Right ventricle myocardium inferior (tissue), 1 donor: ENCODE data around the gene BABAM2. TPM values are rescaled to one million over a fixed set of nuclear protein-coding genes. Genes with fewer than 3 reads are reported as not detected.

Source experiments
- ATAC-seq: fragments of 200-7000 bp; cut with Tn5 transposase; one replicate; pipeline ENCODE4 v1.9.1; 2020; ENCODE audit warnings: mild to moderate bottlenecking, moderate library complexity
- DNase-seq: peaks from one replicate; pipeline ENCODE4 v3.0.0; 2021; ENCODE audit errors: missing footprints
- intact Hi-C: fragments of 100-400 bp; cut with DNase I; formaldehyde crosslinking; loops from one replicate; pipeline ENCODE4 v1.11.0; 2022
- total RNA-seq: library from RNA; stranded (reverse); fragmentation: NEBNext Ultra II Directional; extraction: Animal tissue kit (Norgen Biotek cat#: 25700); gene quantifications from one replicate; pipeline ENCODE4 v1.2.1, GENCODE V29; 2021
- donor health status: DM: no; HTN: yes; CAD: no; lungs with severe emphysema.

BABAM2 gene
- total RNA-seq, 1 donor from 2014 or later, result 53.0 TPM

DNA sequence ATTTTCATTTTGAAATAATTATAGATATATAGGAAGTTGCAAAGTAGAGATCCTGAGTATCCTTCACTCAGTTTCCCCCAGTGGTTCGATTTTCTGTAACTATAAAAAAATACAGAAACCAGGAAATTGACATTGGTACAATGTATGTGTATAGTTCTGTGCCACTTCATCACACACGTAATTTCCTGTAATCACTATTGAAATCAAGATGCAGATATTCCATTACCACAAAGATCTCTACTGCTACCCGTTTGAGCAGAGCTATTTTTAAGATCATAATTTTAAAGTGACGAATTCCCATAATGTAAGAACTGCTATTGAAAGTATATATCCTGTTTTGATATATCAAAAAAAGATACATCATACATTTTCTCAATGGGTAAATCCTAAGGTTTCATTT, 142.3 kb downstream of the BABAM2 start:
- DNase-seq (no peak), ATAC-seq (no peak)
- intact Hi-C loops, result loop anchor here (10.0 kb wide), 1 partner anchor 138 kb away; the partner anchor contains the start of genes BABAM2 and RBKS

DNA sequence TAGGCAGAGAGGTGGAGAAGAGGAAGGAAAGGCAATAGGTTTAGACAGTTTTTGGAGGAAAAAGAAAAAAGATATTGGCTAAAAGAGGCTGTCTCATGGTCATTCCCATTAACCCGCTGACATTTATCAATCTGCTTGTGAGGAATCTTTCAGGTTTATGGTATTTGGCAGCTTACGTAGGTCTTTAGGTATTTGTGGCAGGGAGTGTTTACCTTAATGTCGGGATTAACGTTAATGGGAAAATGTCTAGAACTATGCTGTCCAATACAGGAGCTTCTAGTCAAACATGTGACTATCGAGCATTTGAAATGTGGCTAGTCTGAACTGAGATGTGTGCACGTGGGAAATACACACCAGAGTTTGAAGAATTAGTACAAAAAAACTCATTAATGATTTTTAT, 144.2 kb downstream of the BABAM2 start:
- intact Hi-C loops, result loop anchor here (10.0 kb wide), 1 partner anchor 140 kb away; the partner anchor contains the start of genes BABAM2 and RBKS
- ATAC-seq (no peak), DNase-seq (no peak)

DNA sequence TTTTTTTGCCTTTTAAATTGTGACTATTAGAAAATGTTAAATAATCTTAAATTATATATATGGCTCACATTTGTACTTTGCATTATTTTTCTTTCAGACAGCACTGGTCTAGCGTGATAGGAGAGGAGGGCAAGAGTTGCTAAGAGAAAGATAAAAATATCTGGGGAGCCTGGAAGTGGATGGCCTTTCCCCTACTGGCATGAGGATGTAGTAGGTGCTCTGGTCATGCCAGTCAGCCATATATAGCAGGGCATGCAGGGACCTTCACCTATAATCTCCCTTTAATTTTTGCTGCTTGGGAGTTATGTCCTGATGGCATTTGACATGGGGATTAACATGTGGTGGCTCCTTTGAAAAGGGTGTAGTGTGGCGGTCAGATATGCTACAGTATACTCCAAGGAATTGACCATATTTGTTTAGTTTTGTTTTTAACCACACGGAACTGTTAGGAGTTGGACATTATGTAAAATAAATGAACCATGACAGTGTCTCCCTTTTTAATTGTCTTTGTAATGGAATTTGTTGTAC, 144.7 kb downstream of the BABAM2 start:
- intact Hi-C loops, result loop anchor here (10.0 kb wide), 1 partner anchor 140 kb away; the partner anchor contains the start of genes BABAM2 and RBKS
- no peak for DNase-seq
- ATAC-seq, result peak; percentile 37

DNA sequence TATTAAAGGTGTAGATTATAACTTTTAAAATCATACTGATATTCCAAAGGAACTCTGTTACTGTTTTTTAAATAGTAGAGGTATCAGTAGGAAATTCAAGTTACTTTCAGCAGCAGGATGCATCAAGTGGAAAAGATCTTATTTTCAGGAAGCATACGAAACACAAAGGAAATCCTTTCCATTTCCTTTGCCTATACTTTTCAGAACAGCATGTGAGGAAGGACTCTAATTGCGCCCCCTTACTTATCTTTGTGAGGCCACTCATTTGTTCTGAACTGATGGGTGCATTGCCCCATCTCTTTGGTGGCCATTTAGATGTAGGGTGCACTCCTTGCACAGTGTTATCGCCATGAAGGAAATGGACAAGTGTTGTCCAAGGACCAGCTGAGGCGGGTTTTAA, 145.3 kb downstream of the BABAM2 start:
- ATAC-seq (no peak), DNase-seq (no peak)

DNA sequence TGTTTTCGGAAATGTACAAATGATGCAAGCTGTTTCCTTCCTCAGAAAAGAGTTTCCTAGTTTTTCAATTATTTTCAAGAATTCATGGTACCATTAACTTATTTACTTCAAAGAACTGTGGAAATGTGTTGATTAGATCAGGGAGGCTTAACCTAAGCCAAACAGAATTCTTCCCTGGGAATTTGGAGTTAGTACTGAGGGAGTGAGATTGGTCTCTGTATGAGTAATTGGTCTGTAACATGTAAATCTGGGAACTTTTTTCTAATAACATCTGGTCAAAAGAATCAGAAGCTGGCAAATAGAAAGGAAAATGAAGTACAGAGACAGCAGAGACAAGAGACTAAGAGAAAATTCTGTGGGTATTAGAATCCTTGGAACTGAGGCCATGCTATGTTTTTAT, 145.8 kb downstream of the BABAM2 start:
- intact Hi-C loops, result loop anchor here (10.0 kb wide), 1 partner anchor 142 kb away; the partner anchor contains the start of genes BABAM2 and RBKS
- ATAC-seq (no peak), DNase-seq (no peak)

More for the DNA sequence above, 145.3 kb downstream of the BABAM2 start:
- intact Hi-C loops, result loop anchor here (10.0 kb wide), 1 partner anchor 141 kb away; the partner anchor contains the start of genes BABAM2 and RBKS

DNA sequence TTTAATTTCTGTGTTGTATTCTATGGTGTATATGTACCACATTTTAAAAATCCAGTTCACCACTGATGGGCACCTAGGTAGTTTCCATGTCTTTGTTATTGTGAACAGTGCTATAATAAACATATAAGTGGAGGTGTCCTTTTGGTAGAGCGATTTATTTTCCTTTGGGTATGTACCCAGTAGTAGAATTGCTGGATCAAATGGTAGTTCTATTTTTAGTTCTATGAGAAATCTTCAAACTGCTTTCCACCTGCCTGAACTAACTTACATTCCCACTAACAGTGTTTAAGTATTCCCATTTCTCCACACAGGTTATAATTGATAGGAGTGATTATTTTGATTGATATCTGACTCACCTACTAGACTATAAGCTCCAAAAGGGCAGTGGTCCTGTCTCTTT, 148.2 kb downstream of the BABAM2 start:
- intact Hi-C loops, result loop anchor here (10.0 kb wide), 1 partner anchor 144 kb away; the partner anchor contains the start of genes BABAM2 and RBKS
- DNase-seq (no peak), ATAC-seq (no peak)

DNA sequence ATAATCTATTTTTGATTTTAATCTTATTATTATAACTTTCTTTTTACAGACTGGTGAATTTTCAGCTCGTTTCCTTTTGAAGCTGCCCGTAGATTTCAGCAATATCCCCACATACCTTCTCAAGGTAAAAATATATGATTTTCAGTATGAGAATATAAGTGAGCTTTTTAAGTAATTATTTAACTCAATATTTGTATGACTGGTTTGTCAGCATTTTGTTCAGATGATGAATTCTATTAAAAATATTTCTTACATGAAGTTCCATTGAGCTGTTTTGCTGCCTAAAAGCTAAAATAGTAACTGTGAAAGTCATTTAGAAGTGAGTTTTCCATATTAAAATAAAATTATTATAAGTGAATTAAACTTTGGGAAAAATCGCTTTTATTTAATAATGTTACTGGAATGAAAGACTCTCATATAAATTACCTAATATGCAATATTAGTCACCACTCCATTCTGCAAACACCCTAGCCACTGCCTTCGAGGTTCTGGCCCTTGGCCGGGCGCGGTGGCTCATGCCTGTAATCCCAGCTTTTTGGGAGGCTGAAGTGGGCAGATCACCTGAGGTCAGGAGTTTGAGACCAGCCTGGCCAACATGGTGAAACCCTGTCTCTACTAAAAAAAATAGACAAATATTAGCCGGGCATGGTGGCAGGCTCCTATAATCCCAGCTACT, 155.3 kb downstream of the BABAM2 start:
- no peak for ATAC-seq
- no peak for DNase-seq
- intact Hi-C loops, result no loop called here

DNA sequence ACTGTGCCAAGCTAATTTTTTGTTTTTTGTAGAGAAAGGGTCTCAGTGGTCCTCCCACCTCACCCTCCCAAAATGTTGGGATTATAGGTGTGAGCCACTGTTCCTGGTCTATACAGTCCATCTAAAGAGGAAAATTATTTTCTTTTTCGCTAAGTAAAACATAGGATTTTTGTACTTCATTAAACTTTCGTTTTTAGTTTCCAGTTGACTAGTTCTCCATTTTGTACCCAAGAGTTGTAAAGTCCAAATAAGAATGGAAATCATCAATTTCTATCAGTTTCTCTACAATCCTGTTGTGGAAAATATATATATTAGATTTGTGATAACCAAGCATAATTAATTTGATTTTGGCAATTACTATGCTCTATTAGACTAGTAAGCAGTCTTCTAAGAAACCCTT, 156.4 kb downstream of the BABAM2 start:
- intact Hi-C loops, result no loop called here
- ATAC-seq, result no peak
- no peak for DNase-seq

DNA sequence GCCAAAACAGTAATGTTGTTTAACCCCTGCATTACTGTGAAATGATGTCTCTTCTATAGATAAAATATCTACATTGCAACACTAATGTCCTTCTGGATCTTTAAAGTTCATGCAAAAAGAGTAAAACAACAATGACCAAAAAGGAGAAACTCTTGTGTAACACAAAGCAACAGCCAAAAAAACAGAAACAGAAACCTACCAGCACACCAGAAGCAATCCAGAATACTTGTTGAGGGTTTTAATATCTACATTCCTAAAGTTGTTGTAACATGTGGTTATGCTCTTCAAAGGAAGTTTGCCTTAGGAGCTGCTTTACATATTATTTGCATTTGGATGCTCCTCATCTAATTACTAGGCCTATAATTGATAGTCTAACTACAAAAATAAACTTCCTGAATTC, 157.2 kb downstream of the BABAM2 start:
- ATAC-seq, result no peak
- intact Hi-C loops, result no loop called here
- no peak for DNase-seq

DNA sequence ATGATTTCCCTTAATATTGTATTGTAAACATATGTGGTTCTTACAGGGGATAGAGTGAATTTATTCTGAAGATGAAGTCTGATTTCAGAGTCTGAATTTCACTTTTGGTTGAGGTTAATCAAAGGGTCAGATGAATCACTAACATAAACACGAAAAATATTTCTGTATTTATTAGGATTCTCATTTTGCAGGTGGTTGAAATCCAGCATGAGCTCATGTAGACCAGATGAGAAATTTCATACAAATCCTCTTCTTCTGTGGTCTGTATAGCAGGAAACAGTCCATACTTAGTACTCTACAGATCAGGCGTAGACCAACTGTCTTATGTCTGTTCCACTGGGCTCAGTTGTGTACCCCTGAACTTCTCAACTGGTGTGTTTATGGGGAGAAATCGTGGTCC, 157.8 kb downstream of the BABAM2 start:
- intact Hi-C loops, result no loop called here
- DNase-seq, result no peak
- ATAC-seq, result no peak

DNA sequence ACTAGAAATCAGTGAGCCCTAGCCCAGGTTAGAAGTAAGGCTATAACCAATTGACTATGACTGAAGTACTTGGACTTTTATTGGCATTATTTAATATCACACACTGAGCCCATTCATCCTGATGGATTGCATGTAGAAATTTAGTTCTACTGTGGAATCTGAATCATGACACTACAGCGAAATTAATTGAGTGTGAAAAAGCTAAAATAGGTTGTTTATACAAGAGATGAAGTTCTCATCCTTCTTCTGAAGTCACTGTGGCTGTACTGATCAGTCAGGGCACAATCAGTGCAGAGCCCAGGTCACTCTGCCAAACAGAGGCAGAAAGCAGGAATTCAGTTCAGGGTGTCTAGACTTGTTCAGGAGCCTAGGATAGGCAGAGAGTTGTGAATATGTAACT, 158.9 kb downstream of the BABAM2 start:
- intact Hi-C loops, result no loop called here

DNA sequence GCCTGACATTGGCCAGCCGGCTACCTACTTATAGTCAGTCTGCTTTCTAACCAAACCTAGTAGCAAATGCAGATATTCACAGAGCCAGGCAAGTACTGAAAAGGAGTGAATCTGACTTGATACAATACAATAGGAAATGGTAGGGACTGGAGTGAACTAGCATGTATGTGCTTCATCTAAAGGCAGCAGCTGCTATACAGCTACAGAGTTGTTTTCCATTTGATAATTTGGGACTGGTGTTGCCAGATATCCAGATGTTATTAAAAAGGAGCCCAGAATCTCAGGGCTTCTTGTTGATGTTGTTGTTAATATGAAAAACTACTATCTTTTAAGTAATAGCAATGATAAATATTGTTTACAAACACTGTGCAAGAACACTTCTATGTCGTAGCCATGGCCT, 159.4 kb downstream of the BABAM2 start:
- DNase-seq (no peak), ATAC-seq (no peak)
- intact Hi-C loops, result no loop called here

More for the DNA sequence above, 158.9 kb downstream of the BABAM2 start:
- ATAC-seq (no peak), DNase-seq (no peak)

DNA sequence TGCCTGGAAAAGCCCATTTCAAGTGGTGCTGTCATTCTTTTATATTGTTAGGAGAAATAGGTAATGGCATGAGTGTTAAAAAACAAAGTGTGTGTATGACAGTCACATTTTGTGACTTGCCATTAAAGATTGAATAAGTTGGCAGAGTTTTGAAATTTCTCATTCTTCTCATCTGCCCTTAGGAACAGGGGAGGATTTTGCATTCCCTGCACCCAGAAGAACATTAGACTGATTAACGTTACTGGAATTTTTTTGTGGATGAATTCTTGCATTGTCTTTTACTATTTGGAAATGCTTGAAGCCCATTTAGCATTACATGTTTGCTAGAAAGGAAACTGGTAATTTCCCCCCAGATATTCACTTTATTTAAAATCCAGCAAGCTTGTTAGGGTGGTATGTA, 162.2 kb downstream of the BABAM2 start:
- ATAC-seq, result no peak
- DNase-seq, result no peak
- intact Hi-C loops, result no loop called here

DNA sequence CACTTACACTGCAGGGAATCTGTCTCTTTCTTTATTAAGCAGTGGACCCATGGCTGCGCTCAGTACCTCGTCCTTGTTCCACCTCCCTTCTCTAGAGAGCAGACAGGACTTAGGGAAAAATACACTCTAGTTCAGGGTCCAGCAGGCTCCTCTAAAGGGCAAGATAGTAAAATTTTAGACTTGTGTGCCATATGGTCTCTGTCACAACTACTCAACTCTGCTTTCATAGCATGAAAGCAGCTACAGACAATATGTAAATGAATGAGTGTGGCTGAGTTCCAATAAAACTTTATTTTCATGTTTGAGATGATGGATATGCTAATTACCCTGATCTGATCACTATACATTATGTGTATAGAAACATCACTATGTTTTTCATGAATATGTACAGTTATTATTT, 163.1 kb downstream of the BABAM2 start:
- DNase-seq, result no peak
- intact Hi-C loops, result no loop called here
- no peak for ATAC-seq

DNA sequence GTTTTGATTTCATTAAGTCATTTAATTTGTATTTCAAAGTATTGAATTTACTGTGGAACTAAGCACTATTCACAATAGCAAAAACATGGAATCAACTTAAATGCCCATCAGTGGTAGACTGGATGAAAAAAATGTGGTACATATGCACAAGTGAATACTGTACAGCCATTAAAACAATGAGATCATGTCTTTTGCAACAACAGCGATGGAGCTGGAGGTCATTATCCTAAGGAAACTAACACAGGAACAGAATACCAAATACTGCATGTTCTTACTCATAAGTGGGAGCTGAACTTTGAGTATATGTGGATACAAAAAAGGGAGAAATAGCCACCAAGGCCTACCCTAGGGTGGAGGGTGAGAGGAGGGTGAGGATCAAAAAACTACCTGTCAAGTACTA, 164.4 kb downstream of the BABAM2 start:
- intact Hi-C loops, result no loop called here
- no peak for ATAC-seq

DNA sequence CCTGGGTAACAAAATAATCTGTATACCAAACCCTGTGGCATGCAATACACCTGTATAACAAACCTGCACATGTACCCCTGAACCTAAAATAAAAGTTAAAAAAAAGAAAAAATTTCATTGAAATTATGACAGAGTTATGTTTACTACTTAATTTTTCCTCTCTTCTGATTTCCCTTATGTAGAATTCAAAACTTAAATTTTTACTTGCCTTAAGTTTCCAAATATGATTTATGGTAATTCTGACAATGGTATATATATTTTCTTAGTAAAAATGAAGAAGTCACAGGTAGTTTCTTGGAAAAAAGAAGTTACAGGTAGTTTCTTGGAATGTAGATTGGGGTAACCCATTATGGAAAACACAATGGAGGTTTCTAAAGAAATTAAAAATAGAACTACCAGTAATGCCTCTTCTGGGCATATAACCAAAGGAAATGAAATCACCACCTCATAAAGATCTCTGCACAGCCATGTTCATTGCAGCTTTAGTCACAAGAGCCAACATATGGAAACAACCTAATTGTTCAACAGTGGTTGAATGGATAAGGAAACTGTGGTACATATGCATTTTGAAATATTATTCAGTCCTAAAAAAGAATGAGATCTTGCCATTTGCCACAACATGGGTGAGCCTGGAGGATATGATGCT, 164.9 kb downstream of the BABAM2 start:
- DNase-seq, result no peak
- intact Hi-C loops, result no loop called here
- no peak for ATAC-seq

More for the DNA sequence above, 164.4 kb downstream of the BABAM2 start:
- DNase-seq, result no peak

DNA sequence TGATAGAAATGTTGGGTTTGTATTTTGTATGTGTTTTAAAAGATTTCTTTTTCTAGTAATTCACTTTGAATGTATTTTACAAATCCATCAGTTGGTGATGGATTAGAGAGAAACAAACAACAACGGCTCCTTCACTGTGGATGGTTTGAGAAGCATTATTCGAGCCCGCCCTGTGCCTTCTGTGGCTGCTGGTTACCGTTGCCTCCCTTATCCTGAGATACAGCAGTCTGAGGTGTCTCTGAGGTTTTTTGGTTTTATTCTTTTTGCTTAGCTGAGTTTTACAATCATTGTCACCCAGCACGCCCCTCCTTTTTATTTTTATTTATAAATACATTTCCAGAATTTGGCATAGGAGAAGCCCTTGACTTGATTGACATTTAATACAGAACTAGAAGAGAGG, 168.3 kb downstream of the BABAM2 start:
- intact Hi-C loops, result no loop called here
- DNase-seq (no peak), ATAC-seq (no peak)

DNA sequence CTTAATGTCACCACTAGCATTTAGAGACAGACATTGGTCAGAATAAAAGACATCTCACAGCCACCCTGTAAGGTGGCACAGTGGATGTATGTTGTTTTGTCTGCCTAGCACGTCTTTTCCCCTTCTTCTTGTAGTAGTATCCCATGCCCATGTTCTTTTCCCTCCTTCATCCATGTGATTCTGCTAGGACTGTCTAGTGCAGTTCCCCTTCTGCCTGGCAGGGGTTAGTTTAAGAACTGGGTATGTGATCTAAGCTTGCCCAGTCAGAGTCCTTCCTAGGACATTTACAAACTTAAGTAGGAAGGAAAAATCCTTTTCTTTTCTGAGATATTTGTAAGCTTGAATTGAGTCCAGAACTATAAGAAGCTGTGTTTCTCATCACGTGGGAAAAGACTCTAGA, 172.3 kb downstream of the BABAM2 start:
- ATAC-seq (no peak), DNase-seq (no peak)
- intact Hi-C loops, result no loop called here

DNA sequence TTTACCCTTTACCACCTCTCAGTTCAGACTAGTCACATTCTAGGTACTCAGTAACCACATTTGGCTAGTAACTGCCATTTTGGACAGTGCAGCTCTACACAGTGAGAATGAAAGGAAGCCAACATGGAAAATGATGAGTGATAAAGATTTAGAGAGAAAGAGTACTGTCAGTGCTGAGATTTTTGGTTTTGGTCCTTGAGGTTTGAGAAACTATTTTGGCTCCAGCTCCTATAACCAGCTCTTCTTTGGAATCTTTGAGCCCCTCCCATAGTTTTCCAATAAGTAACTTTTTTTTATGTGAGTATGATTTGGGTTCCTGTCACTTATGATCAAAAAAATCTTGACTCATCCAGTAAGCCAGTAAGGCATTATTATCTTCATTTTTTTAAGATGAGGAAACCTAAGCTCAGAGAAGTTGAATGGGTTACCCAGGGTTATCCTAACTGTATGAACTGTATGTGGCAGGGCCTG, 173.0 kb downstream of the BABAM2 start:
- intact Hi-C loops, result no loop called here
- DNase-seq (no peak), ATAC-seq (no peak)

DNA sequence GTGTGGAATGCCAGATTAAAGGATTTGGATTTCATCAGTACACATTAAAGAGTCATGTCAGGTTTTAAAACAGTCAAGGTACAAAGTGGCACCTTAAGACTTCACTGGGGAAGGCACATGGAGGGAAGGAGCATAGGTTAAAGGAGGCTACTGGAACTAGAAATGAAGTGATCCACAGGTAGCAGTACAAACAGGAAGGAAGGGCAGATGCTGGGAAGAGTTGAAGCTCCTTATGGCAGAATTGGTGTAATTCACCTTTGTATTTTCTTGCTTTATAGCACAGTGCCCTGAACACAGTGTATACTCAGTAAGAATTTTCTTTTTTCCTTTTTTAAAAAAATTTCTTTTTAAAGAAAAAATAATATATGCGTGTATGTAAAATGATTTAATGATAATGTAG, 177.1 kb downstream of the BABAM2 start:
- ATAC-seq (no peak), DNase-seq (no peak)
- intact Hi-C loops, result no loop called here
